Psoas muscle (tissue), 8 donors: ENCODE measurements around the gene POU2AF1. TPM values are rescaled to one million over a fixed set of nuclear protein-coding genes. Genes with fewer than 3 reads are reported as not detected.

Experiments used
- ATAC-seq, 4 donors: fragments of 200-7000 bp; cut with Tn5 transposase; one replicate each; pipeline ENCODE4 v1.9.1; 2020; ENCODE audit warnings: moderate library complexity in 3 of 4, mild to moderate bottlenecking in 2 of 4
- DNase-seq, 2 donors: peaks; one replicate each; pipeline ENCODE4 v3.0.0-alpha.2; 2020
- H3K27ac ChIP-seq: fragments of 200-600 bp; one replicate; pipeline ENCODE4 v1.8.0; 2022
- H3K27me3 ChIP-seq, 3 donors: fragments of 200-600 bp in 1 of 3; one replicate each; pipeline versions ENCODE4 v1.6.1 to v1.8.0; 2013 to 2022; ENCODE audit warnings: low read length in 2 of 3, mild to moderate bottlenecking in 2 of 3, moderate library complexity in 1 of 3; ENCODE audit not compliant: insufficient read depth in 3 of 3
- H3K36me3 ChIP-seq, 2 donors: fragments of 200-600 bp in 1 of 2; one replicate each; pipeline versions ENCODE4 v1.6.1 to v1.8.0; 2013 to 2022; ENCODE audit warnings: low read depth in 1 of 2, mild to moderate bottlenecking in 1 of 2, moderate library complexity in 1 of 2; ENCODE audit not compliant: insufficient read depth in 1 of 2
- H3K4me1 ChIP-seq: fragments of 200-600 bp; one replicate; pipeline ENCODE4 v1.8.0; 2022
- H3K4me3 ChIP-seq: fragments of 200-600 bp; one replicate; pipeline ENCODE4 v1.8.0; 2022; ENCODE audit warnings: mild to moderate bottlenecking
- H3K9me3 ChIP-seq: fragments of 200-600 bp; one replicate; pipeline ENCODE4 v1.8.0; 2022
- CTCF ChIP-seq: fragments of 200-600 bp; IDR thresholded peaks from one replicate; pipeline ENCODE4 v1.8.0; 2022; ENCODE audit warnings: antibody characterized with exemption
- WGBS, 3 donors: extraction: QIAGEN DNeasy Blood & Tissue Kit; methylation state at CpG; one replicate each; pipeline versions ENCODE4 v1.1.6 to v1.1.7; 2013; 5-methylcytosine and 5-hydroxymethylcytosine counted together
- intact Hi-C, 2 donors: fragments of 100-400 bp; cut with DNase I; formaldehyde crosslinking; loops; one replicate each; pipeline versions ENCODE4 v1.11.0 to v1.14.2; 2022
- polyA plus RNA-seq, 3 donors: library from polyadenylated mRNA; stranded (reverse); fragments of 200-250 nt; gene quantifications; one replicate each; pipeline ENCODE4 v1.2.3, GENCODE V29; 2013
- total RNA-seq, 4 donors: library from RNA; stranded (reverse); fragmentation: NEBNext Ultra II Directional in 2 of 4; extraction: Animal tissue kit (Norgen Biotek cat#: 25700) in 2 of 4; gene quantifications; one replicate each; pipeline versions ENCODE4 v1.2.1 to v1.2.4, GENCODE V29; 2021 to 2023
- donor health status: healthy with polysubstance abuse.
- donor health status: DM: no; HTN: no; CAD: no; lungs with moderate emphysema.
- donor health status: Bipolar disorder and iron deficiency.
- donor health status: healthy.
- donor health status: DM: yes; HTN: yes; CAD: no.
- donor health status: DM: no; HTN: no; CAD: no.
- donor health status: DM: no; HTN: no; CAD: no.
- donor health status: DM: yes; HTN: yes; CAD: no.

The POU2AF1 gene
- total and polyA plus RNA-seq, 7 donors: 0.01 to 0.25 (median 0.13) TPM; not detected in 3

- no peaks in the 10 kb centered on the region for H3K27me3 ChIP-seq
- no peak overlapping the region for H3K4me3 ChIP-seq
- H3K27ac ChIP-seq: no peak overlapping the region
- intact Hi-C loops: no loop called here
- DNase-seq (no peak), ATAC-seq (no peak)
- no peaks in the 10 kb centered on the region for H3K9me3 ChIP-seq
- WGBS, 3 donors: 65 to 71% (median 66%) methylated on average over 10 of the region's 10 CpGs
- H3K36me3 ChIP-seq: no peaks in the 10 kb centered on the region
- TF ChIP-seq CTCF: no peak
- H3K4me1 ChIP-seq: no peaks in the 10 kb centered on the region
These were observed 27.6 kb downstream of the POU2AF1 start for GRCh38 chr11:111351374-111352055.

- no peaks in the 10 kb centered on the region for H3K36me3 ChIP-seq
- no peak for DNase-seq
- no peaks in the 10 kb centered on the region for H3K27me3 ChIP-seq
- H3K4me3 ChIP-seq: no peak overlapping the region
- ATAC-seq: no peak
- WGBS, 3 donors: 65 to 74% (median 68%) methylated on average over 1 of the region's 1 CpG
- no peaks in the 10 kb centered on the region for H3K9me3 ChIP-seq
- no peak for TF ChIP-seq CTCF
- H3K27ac ChIP-seq: no peak overlapping the region
- intact Hi-C loops: no loop called here
- no peaks in the 10 kb centered on the region for H3K4me1 ChIP-seq
These were observed 28.3 kb downstream of the POU2AF1 start for GRCh38 chr11:111350811-111351210.

GRCh38 chr11:111349191-111349695 is 29.8 kb downstream of the POU2AF1 start:
- Histone ChIP-seq H3K27me3 (no peaks in the 10 kb centered on the region), H3K36me3 (no peaks in the 10 kb centered on the region), H3K27ac (no peak overlapping the region), H3K4me1 (no peaks in the 10 kb centered on the region), H3K9me3 (no peaks in the 10 kb centered on the region), H3K4me3 (no peak overlapping the region)
- DNase-seq (no peak), ATAC-seq (no peak)
- WGBS, 3 donors: 52 to 81% (median 80%) methylated on average over 2 of the region's 2 CpGs
- no peak for TF ChIP-seq CTCF
- intact Hi-C loops: no loop called here

- no peak overlapping the region for H3K27ac ChIP-seq
- intact Hi-C loops: no loop called here
- WGBS, 3 donors: 70 to 91% (median 87%) methylated on average over 3 of the region's 3 CpGs
These were observed 30.9 kb downstream of the POU2AF1 start for GRCh38 chr11:111348147-111348546.

More at GRCh38 chr11:111348147-111348546, 30.9 kb downstream of the POU2AF1 start:
- ATAC-seq (no peak), DNase-seq (no peak)
- Histone ChIP-seq H3K9me3 (no peaks in the 10 kb centered on the region), H3K4me3 (no peak overlapping the region), H3K36me3 (no peaks in the 10 kb centered on the region), H3K4me1 (no peaks in the 10 kb centered on the region), H3K27me3 (no peaks in the 10 kb centered on the region)
- TF ChIP-seq CTCF: no peak
